ENCODE measurements around the gene LYST.
"Not testable (repeated sequence)": the region's sequence is repeated elsewhere in the genome, so short reads cannot be mapped to it uniquely, and the experiment has no call there.

The LYST gene

DNA sequence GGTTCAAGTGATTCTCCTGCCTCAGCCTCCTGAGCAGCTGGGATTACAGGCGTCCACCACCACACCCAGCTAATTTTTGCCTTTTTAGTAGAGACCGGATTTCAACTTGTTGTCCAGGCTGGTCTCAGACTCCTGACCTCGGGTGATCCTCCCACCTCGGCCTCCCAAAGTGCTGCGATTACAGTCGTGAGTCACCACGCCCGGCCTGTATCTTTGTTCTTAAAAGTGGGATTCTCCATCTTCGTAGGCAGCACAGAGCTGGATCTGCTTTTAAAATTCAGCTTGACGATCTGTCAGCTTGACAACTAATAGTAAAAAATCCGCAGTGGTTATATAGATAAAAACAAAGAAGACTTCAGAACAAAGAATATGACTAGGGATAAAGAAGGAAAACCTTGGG, 214.3 kb downstream of the LYST start:
- no peak for DNase-seq (ENCODE audit: low read depth)

DNA sequence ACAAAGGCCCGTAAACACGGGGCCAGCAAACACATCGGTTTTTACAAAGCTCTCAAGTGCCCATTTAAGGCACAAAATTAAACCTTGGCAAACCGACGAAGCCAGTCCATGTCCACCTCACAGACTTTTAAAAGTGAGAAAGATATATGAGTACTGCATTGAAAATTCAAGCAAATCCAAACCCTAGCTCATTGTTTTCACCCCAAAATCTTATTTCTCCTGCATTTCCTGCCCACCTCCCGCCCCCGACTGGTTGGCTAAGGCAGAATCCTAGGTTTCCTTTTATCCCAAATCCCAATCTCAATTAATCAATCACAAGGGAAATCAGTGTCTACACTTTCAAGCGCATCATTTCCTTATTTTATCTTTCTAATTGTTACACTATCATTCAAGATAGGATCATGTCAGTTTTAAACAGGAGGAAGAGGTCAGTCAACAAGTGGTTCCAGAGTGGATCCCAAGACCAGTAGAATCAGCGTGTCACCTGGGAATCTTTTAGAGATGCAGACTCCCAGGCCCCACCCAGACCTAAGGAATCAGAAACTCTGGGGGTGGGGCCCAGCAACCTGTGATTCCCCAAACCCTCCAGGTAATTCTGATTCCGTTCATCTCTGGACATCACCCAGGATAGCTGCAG, 215.4 kb downstream of the LYST start:
- DNase-seq (ENCODE audit: low read depth) = no peak

DNA sequence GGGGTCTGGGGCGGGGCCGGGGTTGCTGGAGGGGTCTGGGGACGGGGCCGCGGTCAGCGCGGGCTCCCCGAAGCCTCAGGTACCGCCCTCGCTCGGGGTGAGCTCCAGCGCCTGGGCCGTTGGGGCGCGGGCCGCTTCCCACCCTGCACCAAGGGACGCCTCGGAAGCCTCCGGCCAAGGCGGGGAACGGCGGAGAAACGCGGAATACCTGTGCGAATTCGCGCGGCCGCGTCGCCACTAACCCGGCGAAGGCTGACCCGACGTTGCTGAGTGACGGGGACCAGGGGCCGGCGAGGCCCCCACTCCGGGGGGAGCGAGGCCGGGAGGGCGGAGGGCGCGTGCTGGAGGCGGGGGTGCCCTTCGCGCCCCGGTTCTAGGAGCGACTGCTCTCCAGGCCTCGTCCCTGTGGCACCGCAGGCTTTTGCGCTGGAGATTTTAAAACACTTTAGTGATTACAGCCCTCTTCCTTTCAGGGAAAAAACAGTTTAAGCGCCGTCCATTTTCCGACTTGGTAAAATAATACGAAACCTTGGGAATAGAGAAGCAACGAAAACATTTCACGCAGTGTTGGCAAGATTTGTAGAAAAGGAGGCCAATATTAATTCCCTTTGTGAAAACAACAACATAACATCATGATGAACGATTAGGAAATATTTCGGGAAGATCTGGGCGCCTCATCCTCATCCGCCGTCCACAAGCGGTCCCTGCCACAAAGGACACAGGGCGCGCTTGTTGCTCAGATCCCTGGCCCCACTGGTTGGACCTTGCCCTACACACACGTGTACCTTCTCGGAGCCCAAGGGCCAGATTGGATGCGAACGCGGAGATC, 216.2 kb downstream of the LYST start:
- DNase-seq (ENCODE audit: low read depth) = no peak

- DNase-seq (ENCODE audit: low read depth) = no peak
Observed at GRCh38 chr1:235649368-235650163, 217.1 kb downstream of the LYST start, which contains the start of gene GNG4. TSS of gene GNG4 (minus strand) at chr1:235649784. CDS start at chr1:235583838, 65,946 bp downstream.

GRCh38 chr1:235648954-235649367, 217.7 kb downstream of the LYST start:
- DNase-seq (ENCODE audit: low read depth) = peak; percentile 26

- DNase-seq (ENCODE audit: low read depth) = no peak
Observed at GRCh38 chr1:235648407-235648907, 218.2 kb downstream of the LYST start.

GRCh38 chr1:235647537-235647936, 219.2 kb downstream of the LYST start:
- not testable (repeated sequence) for DNase-seq (ENCODE audit: low read depth)

GRCh38 chr1:235646463-235646862, 220.2 kb downstream of the LYST start:
- no peak for DNase-seq (ENCODE audit: low read depth)

GRCh38 chr1:235644693-235645305, 221.9 kb downstream of the LYST start:
- DNase-seq (ENCODE audit: low read depth) = no peak

GRCh38 chr1:235643837-235644692, 222.6 kb downstream of the LYST start:
- no peak for DNase-seq (ENCODE audit: low read depth)

- DNase-seq (ENCODE audit: low read depth) = no peak
Observed at GRCh38 chr1:235642943-235643371, 223.7 kb downstream of the LYST start.

- peak; percentile 45 for DNase-seq (ENCODE audit: low read depth)
Observed at GRCh38 chr1:235642011-235642942, 224.4 kb downstream of the LYST start.

- DNase-seq (ENCODE audit: low read depth) = no peak
Observed at GRCh38 chr1:235640580-235640979, 226.1 kb downstream of the LYST start.

DNA sequence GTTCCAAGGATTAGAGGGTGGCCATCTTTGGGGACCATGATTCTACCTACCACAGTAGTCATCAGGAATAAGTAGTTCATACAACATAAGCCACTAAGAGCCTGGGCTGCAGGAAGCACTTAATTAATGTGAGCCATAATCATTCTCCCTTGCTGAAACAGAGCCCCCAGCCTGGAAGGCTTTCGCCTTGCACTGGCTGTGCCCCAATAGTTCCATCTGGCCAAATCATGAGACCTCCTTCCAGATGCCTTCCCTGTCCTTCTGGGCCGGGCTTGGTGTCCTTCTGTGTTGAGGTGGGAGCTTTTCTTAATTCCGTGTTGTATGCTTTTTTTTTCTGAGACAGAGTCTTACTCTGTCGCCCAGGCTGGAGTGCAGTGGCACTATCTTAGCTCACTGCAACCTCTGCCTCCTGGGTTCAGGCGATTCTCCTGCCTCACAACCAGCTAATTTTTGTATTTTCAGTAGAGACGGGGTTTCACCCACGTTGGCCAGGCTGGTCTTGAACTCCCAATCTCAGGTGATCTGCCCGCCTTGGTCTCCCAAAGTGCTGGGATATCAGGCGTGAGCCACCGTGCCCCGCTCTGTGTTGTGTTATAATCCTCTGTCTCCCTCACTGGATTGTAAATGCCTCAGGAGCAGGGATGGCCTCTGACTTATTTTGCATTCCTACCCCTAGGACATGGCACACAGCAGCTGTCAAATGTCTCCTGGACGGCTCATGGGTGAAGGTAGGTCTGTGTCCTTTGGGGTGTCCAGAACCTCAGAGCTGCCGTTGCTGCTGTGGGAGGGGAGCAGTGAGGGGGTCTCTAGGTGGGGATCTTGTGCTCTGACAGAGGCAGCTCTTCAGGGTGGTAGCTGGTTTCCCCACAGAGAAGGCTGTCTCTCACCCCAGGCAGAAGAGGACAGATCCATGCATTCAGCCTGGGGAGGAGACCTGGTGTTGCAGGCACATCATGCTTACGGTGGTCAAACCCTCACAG, 227.2 kb downstream of the LYST start:
- DNase-seq (ENCODE audit: low read depth) = no peak

DNA sequence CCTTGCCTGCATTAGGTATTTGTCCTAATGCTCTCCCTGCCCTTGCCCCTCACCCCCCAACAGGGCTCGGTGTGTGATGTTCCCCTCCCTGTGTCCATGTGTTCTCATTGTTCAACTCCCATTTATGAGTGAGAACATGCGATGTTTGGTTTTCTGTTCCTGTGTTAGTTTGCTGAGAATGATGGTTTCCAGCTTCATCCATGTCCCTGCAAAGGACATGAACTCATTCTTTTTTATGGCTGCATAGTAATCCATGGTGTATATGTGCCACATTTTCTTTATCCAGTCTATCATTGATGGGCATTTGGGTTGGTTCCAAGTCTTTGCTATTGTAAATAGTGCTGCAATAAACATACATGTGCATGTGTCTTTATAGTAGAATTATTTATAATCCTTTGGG, 228.1 kb downstream of the LYST start:
- DNase-seq (ENCODE audit: low read depth) = not testable (repeated sequence)

- no peak for DNase-seq (ENCODE audit: low read depth)
Observed at GRCh38 chr1:235637756-235638534, 228.8 kb downstream of the LYST start.

- DNase-seq (ENCODE audit: low read depth) = no peak
Observed at GRCh38 chr1:235635938-235636662, 230.6 kb downstream of the LYST start.
